ENCODE measurements around the gene CES5A. TPM values are rescaled to one million over a fixed set of nuclear protein-coding genes. Genes with fewer than 3 reads are reported as not detected.
"Not testable (repeated sequence)": the region's sequence is repeated elsewhere in the genome, so short reads cannot be mapped to it uniquely, and the experiment has no call there.

The CES5A gene
- total RNA-seq, 4 donors from 2014 or later = 0.34 to 0.56 (median 0.46) TPM

- intact Hi-C loops (cut with DNase I; ENCODE audit: low total_unique reads) = no loop called here
- WGBS, 2 donors = 83 to 85% methylated on average over 5 of the region's 5 CpGs
- TF ChIP-seq CTCF (IDR thresholded peaks at IDR 0.05) = no peak
- TF ChIP-seq POLR2A (IDR thresholded peaks at IDR 0.05) = no peak
- no peak overlapping the region for H3K4me3 ChIP-seq (ENCODE audit: low read depth, poor library complexity, severe bottlenecking)
- no peak for DNase-seq (ENCODE audit: low spot score in 2 of 2)
Measured at GRCh38 chr16:55873122-55873521, 2.1 kb downstream of the CES5A start.

GRCh38 chr16:55872130-55872529 is 3.0 kb downstream of the CES5A start:
- TF ChIP-seq CTCF (IDR thresholded peaks at IDR 0.05) (no peak), POLR2A (IDR thresholded peaks at IDR 0.05) (no peak)
- 76 to 91% methylated on average over 7 of the region's 7 CpGs for WGBS, 2 donors
- DNase-seq (ENCODE audit: low spot score in 2 of 2) = no peak
- intact Hi-C loops (cut with DNase I; ENCODE audit: low total_unique reads) = no loop called here
- no peak overlapping the region for H3K4me3 ChIP-seq (ENCODE audit: low read depth, poor library complexity, severe bottlenecking)

- H3K4me3 ChIP-seq (ENCODE audit: low read depth, poor library complexity, severe bottlenecking) = no peak overlapping the region
- no peak for TF ChIP-seq CTCF (IDR thresholded peaks at IDR 0.05)
- no peak for TF ChIP-seq POLR2A (IDR thresholded peaks at IDR 0.05)
- WGBS, 2 donors = 65 to 85% methylated on average over 10 of the region's 10 CpGs
- intact Hi-C loops (cut with DNase I; ENCODE audit: low total_unique reads) = no loop called here
- DNase-seq (ENCODE audit: low spot score in 2 of 2) = peak in 1 of 2 donors; percentile 60
Measured at GRCh38 chr16:55871411-55872038, 3.6 kb downstream of the CES5A start.

GRCh38 chr16:55868980-55869379 is 6.2 kb downstream of the CES5A start:
- 82 to 87% methylated on average over 7 of the region's 7 CpGs for WGBS, 2 donors
- no peak overlapping the region for H3K4me3 ChIP-seq (ENCODE audit: low read depth, poor library complexity, severe bottlenecking)
- TF ChIP-seq CTCF (IDR thresholded peaks at IDR 0.05) (no peak), POLR2A (IDR thresholded peaks at IDR 0.05) (no peak)
- peak in 1 of 2 donors; percentile 40 for DNase-seq (ENCODE audit: low spot score in 2 of 2)
- intact Hi-C loops (cut with DNase I; ENCODE audit: low total_unique reads) = no loop called here

GRCh38 chr16:55868137-55868536 is 7.0 kb downstream of the CES5A start:
- WGBS, 2 donors = 64 to 73% methylated on average over 2 of the region's 2 CpGs
- no peak overlapping the region for H3K4me3 ChIP-seq (ENCODE audit: low read depth, poor library complexity, severe bottlenecking)
- no peak for TF ChIP-seq CTCF (IDR thresholded peaks at IDR 0.05)
- TF ChIP-seq POLR2A (IDR thresholded peaks at IDR 0.05) = no peak
- DNase-seq (ENCODE audit: low spot score in 2 of 2) = peak in 1 of 2 donors; percentile 21
- intact Hi-C loops (cut with DNase I; ENCODE audit: low total_unique reads) = no loop called here

GRCh38 chr16:55861288-55861687 is 13.9 kb downstream of the CES5A start:
- TF ChIP-seq POLR2A (IDR thresholded peaks at IDR 0.05) (no peak), CTCF (IDR thresholded peaks at IDR 0.05) (no peak)
- WGBS, 2 donors = 83 to 88% methylated on average over 4 of the region's 4 CpGs
- intact Hi-C loops (cut with DNase I; ENCODE audit: low total_unique reads) = no loop called here
- peak in 1 of 2 donors; percentile 50 for DNase-seq (ENCODE audit: low spot score in 2 of 2)
- H3K4me3 ChIP-seq (ENCODE audit: low read depth, poor library complexity, severe bottlenecking) = no peak overlapping the region

- H3K4me3 ChIP-seq (ENCODE audit: low read depth, poor library complexity, severe bottlenecking); DNase-seq (ENCODE audit: low spot score in 2 of 2); intact Hi-C loops (cut with DNase I; ENCODE audit: low total_unique reads): not testable (repeated sequence)
- 88 to 91% methylated on average over 1 of the region's 1 CpG for WGBS, 2 donors
Measured at GRCh38 chr16:55857650-55858049, 17.5 kb downstream of the CES5A start.

Data from lower leg skin (tissue), 4 donors.